ENCODE measurements around the gene GRK2. TPM values are rescaled to one million over a fixed set of nuclear protein-coding genes. Genes with fewer than 3 reads are reported as not detected.

The GRK2 gene
- total and polyA plus RNA-seq, 2 of the 13 experiments (the other 11 are each of a cell fraction or from before 2014, with no cell fraction given) = 31.3 to 42.4 TPM

DNA sequence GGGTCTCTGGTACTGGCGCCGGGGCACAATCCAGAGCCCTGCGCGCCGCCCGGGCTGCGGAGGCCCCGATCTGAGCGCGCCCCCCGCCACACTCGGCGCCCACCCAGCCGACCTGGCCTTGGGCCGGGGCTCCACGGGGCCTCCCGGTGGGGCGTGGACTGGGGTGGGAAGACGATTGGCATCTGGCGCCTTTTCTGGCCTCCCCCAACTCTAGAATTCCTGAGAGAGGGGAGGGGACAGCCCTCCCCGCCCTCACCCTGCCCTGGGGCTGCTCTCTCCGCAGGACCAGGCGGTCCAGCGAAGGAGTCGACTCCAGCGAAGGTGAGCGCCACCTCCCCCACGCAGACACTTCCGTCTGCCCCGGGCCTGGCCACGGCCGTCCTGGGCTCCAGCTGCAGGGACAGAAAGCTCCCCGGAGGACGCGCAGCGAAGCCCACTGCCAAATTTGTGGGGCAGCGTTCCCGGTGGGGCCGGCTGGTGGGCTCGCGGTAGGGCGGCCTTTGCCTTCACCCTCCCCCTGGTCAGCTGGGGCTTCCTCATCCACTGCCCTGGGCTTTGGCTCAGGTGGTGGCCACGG is 37.6 kb downstream of the GRK2 start (continued):
- TF ChIP-seq HNRNPLL (IDR thresholded peaks at IDR 0.05; ENCODE audit: low read depth, low read length, poor library complexity, severe bottlenecking) = no peak
- TF ChIP-seq, protein P1, sequence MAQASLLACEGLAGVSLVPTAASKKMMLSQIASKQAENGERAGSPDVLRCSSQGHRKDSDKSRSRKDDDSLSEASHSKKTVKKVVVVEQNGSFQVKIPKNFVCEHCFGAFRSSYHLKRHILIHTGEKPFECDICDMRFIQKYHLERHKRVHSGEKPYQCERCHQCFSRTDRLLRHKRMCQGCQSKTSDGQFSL (CRISPR knock-in tag; IDR thresholded peaks at IDR 0.05) = no peak
- TF ChIP-seq, protein P2, sequence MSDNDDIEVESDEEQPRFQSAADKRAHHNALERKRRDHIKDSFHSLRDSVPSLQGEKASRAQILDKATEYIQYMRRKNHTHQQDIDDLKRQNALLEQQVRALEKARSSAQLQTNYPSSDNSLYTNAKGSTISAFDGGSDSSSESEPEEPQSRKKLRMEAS (IDR thresholded peaks at IDR 0.05) = peak; percentile 2; the same call in 1 of the 2 replicates
- TF ChIP-seq, protein P3, sequence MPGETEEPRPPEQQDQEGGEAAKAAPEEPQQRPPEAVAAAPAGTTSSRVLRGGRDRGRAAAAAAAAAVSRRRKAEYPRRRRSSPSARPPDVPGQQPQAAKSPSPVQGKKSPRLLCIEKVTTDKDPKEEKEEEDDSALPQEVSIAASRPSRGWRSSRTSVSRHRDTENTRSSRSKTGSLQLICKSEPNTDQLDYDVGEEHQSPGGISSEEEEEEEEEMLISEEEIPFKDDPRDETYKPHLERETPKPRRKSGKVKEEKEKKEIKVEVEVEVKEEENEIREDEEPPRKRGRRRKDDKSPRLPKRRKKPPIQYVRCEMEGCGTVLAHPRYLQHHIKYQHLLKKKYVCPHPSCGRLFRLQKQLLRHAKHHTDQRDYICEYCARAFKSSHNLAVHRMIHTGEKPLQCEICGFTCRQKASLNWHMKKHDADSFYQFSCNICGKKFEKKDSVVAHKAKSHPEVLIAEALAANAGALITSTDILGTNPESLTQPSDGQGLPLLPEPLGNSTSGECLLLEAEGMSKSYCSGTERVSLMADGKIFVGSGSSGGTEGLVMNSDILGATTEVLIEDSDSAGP (CRISPR knock-in tag; IDR thresholded peaks at IDR 0.05; ENCODE audit: borderline replicate concordance) = peak; percentile 19
- peak; percentile 10; the same call in 1 of the 2 replicates for TF ChIP-seq MED1 (CRISPR knock-in tag; IDR thresholded peaks at IDR 0.05)
- TF ChIP-seq, protein P4, sequence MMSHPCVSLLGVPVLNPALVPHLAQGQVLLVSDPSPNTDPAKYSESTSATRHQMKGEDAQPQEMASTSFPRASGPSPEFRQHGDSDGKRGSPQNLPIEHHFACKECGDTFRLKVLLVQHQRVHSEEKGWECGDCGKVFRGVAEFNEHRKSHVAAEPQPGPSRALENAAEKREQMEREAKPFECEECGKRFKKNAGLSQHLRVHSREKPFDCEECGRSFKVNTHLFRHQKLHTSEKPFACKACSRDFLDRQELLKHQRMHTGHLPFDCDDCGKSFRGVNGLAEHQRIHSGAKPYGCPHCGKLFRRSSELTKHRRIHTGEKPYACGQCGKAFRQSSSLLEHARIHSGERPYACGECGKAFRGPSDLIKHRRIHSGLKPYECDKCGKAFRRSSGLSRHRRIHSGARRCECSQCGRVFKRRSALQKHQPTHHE (CRISPR knock-in tag; IDR thresholded peaks at IDR 0.05; ENCODE audit: borderline replicate concordance) = 0 out of 2 replicates have a peak, but pooled peaks have one; percentile 42
- 0 out of 2 replicates have a peak, but pooled peaks have one; percentile 26 for TF ChIP-seq ETV5 (CRISPR knock-in tag; IDR thresholded peaks at IDR 0.05; ENCODE audit: borderline replicate concordance)
- TF ChIP-seq TCF12 (IDR thresholded peaks at IDR 0.05) = no peak
- TF ChIP-seq TCF12 (CRISPR knock-in tag; IDR thresholded peaks at IDR 0.05) = no peak
- no peak; the same call in 1 of the 2 replicates for TF ChIP-seq HDAC1 (CRISPR knock-in tag; IDR thresholded peaks at IDR 0.05)
- TF ChIP-seq GATAD2A (CRISPR knock-in tag; IDR thresholded peaks at IDR 0.05) = 0 out of 2 replicates have a peak, but pooled peaks have one; percentile 4
- TF ChIP-seq ZNF256 (CRISPR knock-in tag; conservative IDR thresholded peaks at IDR 0.05) = no peak
- TF ChIP-seq PHF8 (CRISPR knock-in tag; IDR thresholded peaks at IDR 0.05) = peak; percentile 3; the same call in 1 of the 2 replicates
- TF ChIP-seq ZNF446 (CRISPR knock-in tag; IDR thresholded peaks at IDR 0.05) = no peak
- TF ChIP-seq, protein P5, sequence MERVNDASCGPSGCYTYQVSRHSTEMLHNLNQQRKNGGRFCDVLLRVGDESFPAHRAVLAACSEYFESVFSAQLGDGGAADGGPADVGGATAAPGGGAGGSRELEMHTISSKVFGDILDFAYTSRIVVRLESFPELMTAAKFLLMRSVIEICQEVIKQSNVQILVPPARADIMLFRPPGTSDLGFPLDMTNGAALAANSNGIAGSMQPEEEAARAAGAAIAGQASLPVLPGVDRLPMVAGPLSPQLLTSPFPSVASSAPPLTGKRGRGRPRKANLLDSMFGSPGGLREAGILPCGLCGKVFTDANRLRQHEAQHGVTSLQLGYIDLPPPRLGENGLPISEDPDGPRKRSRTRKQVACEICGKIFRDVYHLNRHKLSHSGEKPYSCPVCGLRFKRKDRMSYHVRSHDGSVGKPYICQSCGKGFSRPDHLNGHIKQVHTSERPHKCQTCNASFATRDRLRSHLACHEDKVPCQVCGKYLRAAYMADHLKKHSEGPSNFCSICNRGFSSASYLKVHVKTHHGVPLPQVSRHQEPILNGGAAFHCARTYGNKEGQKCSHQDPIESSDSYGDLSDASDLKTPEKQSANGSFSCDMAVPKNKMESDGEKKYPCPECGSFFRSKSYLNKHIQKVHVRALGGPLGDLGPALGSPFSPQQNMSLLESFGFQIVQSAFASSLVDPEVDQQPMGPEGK (CRISPR knock-in tag; IDR thresholded peaks at IDR 0.05) = peak; percentile 66
- no peak for TF ChIP-seq STAG1 (CRISPR knock-in tag; IDR thresholded peaks at IDR 0.05)
- TF ChIP-seq ZNF207 (IDR thresholded peaks at IDR 0.05; ENCODE audit: borderline replicate concordance) = no peak
- no peak for TF ChIP-seq TAF1 (CRISPR knock-in tag; IDR thresholded peaks at IDR 0.05)
- TF ChIP-seq ZNF83 (CRISPR knock-in tag; IDR thresholded peaks at IDR 0.05; ENCODE audit: borderline replicate concordance) = no peak
- TF ChIP-seq SRY (CRISPR knock-in tag; IDR thresholded peaks at IDR 0.05) = 0 out of 2 replicates have a peak, but pooled peaks have one; percentile 35
- 0 out of 2 replicates have a peak, but pooled peaks have one; percentile 35 for TF ChIP-seq WIZ (CRISPR knock-in tag; IDR thresholded peaks at IDR 0.05)
- TF ChIP-seq, protein P6, sequence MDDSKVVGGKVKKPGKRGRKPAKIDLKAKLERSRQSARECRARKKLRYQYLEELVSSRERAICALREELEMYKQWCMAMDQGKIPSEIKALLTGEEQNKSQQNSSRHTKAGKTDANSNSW (CRISPR knock-in tag; IDR thresholded peaks at IDR 0.05; ENCODE audit: borderline replicate concordance) = no peak
- no peak for TF ChIP-seq XBP1 (CRISPR knock-in tag; IDR thresholded peaks at IDR 0.05)

All from HepG2 (cell line).